NCI-H2107 treated with DMSO at 0.1 percent for 48 hours (cell line): Measurements from ENCODE around the gene MAD1L1.

Source experiments
- DNase-seq: peaks from one replicate; lab custom pipeline; 2025; ENCODE audit not compliant: unreplicated experiment; lab: John Stamatoyannopoulos, UW

MAD1L1 gene

DNA sequence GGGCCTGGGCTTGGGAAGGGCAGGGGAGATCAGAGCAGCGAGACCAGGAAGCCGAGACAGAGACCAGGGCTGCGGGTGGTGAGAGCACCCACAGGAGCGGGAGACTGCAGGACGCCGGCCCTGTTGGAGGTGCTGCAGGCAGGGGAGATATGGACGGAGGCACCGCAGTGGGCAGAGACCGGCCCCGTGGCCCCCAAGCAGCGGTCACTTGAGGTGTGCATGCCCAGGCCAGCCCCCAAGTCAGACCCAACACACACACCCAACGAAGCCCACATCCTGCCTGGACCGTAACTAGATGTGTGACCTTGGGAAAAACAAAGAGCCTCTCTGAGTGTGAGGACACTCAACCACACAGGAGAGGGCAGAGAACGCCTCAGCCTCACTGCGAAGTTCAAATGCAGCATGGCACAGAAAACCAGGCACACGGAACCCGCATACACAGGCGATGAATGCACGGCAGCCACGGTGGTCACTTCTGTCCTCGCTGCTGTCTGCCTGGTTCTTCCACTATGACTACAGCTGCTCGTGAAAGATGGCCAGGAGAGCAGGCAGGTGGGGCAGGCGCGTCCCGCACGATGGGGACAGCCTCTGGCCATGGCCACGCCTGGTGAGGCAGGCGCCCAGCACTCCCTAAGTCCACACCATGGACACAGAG is 214.7 kb downstream of the MAD1L1 start:
- no peak for DNase-seq

DNA sequence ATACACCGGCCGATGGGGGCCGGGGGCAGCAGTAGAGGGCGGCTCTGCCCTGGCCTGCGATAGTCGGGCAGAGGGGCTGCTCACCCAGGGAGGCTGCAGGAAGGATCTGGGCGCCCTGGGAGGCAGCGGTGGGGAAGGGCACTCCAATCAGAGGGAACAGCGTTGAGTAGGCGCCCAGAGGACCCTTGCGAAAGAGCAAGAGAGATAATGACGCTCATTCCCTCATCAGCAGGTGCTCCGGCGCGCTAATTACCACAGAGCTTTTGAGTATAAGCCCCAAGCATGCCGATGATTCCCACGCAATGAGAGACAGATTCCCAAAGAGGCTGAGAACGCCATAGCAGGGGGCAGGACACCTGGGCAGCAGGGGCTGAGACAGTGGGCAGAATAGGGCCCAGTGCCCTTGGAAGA is 215.3 kb downstream of the MAD1L1 start:
- no peak for DNase-seq

DNA sequence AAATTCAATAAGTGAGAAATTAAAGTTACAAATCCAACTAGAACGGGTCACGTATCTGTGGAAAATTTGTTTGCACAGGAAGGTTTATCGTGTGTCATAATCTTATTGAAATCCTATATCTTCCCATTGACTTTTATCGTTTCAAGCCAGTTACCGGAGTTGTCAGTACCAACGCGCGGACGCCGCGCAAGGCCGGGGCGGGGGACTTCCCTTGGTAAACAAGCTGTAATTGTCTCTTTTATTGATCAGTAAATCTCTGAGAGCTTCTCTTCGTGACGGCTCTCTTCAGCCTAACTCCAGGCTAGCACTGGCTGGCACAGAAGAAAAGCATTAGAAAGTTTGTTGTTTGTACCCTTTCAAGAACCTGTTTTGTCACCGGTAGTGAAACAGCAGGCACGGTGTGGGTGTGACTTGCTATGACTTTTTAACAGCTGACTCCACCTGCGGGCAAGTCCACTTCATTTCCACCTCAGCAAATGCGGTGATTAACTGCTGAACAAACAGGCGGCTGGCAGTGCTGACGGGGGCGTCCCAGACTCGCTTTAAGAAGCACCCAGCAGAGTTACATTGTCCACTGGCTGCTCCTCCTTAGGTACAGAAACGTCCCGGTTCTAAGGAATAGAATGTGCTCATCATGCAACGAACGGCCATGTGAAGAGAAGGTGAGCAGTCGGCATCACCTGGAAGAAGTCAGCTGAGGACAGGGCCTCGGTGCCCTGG is 215.8 kb downstream of the MAD1L1 start:
- no peak for DNase-seq

DNA sequence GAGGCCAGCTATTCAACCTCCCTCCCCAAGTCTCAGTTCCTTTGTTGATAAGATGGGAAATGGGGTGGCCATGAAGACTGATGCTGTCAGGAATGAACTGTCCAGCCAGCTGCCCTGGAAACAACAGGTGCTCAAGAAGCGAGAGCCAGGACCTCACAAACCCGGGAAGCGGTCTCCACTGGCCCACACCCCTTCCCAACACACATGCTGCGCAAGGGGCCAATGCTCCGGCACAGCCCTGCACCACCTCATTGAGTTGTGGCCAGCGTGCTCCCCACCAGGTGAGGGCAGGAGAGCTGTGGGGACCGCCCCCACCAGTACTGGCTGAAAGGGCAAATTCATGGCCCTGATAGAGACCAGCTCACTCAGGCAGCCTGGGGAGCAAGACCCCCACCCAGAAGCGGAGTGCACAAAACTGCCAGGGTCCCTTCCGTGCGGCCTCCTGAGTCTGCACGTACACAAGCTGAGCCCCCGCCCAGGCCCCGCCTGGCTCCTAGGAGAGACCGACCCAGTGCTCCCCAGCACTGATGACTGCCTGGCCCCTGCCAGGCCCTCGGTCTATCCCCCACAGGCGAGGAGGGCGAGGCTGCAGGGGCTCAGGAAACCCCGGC is 216.6 kb downstream of the MAD1L1 start:
- no peak for DNase-seq

DNA sequence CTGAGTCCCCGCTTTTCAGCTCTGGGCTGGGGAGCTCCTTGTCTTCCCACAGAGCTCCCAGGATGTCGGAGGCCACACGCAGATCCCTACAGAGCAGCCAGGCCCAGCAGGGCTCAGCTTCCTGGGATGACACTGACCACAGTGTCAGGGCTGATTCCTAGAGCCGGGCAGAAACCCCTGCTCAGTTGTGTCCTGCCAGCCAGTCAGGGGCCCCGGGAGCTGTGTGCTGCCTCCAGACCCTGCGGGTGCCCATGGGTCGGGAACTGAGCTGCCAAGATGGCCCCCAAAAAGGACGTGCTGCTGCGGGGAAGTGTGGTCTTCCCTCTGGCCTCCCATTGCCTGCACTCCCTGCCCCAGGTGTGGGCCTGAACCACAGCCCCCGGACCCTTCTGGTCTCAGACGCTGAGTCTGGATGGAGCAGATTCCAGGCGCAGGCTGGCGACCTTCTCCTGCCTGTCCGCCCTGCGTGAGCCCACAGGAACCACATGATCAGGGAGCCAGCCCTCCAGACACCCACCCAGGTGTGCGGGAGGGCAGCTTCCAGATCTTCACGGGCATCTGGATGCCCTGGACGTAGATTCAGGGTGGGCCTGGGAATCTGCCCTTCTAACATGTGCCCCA is 217.4 kb downstream of the MAD1L1 start:
- no peak for DNase-seq

DNA sequence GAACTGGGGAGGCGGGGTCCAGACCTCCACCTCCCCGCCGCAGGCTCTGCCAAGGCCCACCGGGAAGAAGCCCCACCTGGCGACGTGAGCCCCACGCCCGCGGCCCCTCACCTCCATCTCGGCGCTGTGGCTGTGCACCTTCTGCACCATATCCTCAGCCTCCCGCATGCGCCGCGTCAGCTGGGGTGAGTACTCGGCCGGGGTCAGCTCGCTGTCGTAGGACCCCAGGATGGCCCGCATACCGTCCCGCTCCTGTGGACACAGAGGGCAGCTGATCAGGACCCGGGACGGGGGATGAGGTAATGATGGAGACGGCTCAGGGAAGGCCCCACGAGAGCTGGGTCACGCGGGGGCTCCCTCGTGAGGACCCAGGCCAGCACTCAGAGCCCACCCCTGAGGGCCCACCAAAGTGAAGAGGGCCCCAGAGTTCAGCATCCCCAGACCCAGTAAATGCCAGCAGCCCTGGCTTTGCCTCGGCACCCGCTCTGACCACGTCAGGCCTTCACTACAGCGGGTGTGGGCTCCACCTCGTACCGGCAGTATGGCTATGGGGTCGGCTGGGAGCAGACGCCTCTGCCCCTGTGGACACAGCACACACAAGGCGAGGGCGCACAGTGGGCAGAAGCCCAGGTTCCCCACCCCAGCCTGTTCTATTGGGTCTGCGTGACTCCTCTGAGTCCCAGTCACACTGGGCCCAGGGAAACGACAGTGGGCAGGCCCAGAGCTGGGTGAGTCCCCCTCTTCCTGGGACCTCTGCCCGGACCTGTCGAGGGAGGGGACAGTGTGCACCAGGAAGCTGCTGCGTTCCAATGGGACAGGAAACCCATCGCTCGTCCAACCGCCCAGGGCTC is 218.1 kb downstream of the MAD1L1 start:
- DNase-seq = no peak

DNA sequence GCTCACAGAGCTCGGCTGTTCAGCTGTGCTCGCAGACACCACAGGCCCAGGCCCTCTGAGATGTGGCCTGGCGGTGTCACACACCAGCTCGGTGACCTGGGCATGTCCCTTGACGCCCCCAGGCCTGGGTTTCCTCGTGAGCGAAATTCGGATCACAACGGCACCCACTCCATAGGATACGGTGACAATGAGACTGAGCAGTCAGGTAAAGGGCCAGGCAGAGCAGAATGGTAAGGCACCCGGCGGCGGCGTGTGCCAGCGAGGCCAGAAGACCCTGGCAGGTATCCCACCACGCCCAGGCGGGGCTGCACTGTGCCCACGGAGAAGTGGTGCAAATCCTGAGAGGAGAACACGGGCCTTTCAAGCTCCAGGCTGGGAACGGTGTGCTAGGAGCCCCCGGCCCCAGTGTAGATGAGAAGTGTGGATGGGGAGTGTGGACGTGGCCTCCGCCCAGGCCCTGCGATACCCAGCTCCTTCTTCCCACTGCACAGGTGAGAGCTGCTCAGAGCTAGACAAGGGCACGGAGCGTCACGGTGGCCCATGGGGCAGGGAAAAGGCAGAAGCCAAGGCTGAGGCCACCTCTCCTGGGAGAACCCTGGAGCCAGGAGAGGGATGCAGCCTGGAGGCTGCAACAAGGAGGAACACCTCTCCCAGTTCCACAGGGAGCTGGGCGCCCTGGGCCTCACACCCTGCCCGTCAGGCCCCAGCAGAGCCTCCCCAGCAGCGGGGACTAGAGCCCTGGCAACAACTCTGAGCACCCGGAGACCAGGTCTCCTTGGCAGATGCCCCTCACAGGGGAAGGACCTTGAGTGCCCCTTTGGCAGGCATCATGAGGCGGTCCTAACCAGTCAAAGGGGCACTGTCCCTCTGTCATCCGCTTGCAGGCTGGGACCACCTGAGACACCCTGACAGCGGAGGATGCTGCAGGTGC is 219.1 kb downstream of the MAD1L1 start:
- DNase-seq = no peak

DNA sequence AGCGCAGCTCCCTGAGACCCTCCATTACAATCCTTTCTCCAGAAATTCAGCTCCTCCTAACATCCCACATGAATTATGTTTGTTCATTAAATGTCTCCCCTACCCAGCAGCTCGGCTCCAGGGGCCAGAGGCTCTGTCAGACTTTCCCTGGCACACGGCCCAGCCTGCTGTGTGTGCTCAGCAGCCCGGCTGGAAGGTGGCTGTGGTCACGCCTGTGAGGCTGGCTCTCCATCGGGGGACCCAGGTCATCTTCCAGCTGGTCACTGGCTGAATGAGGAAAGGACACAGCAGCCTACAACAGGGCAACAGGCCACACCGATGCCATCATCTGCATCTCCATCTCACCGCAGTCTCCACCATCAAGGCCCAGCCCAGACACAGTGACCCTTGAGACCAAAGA is 219.8 kb downstream of the MAD1L1 start:
- peak; percentile 32 for DNase-seq

DNA sequence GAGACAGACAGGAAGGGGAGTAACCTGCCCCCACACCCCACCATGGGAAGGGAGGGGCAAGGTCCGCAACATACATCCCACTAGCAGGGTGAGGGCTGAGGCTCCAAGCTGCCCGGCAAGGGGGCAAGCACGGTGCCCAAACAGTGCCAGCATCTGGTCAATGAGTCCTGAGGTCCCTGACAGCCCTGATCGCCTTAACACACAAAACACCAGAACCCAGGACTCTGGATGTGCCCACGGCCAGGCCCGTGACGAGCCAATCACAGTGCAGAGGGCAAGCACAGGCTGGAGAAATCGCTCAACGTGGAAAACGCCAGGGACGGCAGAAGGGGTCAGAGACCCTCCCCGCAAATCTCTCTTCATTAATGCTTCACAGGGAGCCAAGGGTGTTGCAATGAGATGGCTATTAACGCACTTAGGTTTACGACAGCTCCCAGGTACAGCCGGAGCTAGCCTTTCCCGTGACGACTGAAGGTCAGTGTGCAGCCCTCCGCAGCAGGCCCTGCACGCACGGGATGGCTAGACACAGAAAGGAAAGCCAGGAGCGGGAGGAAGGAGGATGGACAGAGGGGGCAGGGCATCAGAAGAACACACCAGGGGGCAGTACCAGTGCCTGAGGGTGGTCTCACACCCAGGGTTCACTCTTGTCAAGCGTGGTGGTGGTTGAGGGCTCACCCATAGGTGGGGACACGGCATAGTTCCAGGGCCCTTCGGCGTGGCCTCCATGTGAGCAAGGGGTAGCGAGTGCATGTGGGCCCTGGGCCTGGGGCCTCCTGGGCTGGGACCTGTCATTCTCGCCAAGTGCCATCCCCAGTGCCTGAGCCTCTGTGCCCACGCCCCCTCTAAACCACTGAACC is 220.5 kb downstream of the MAD1L1 start:
- DNase-seq = no peak

DNA sequence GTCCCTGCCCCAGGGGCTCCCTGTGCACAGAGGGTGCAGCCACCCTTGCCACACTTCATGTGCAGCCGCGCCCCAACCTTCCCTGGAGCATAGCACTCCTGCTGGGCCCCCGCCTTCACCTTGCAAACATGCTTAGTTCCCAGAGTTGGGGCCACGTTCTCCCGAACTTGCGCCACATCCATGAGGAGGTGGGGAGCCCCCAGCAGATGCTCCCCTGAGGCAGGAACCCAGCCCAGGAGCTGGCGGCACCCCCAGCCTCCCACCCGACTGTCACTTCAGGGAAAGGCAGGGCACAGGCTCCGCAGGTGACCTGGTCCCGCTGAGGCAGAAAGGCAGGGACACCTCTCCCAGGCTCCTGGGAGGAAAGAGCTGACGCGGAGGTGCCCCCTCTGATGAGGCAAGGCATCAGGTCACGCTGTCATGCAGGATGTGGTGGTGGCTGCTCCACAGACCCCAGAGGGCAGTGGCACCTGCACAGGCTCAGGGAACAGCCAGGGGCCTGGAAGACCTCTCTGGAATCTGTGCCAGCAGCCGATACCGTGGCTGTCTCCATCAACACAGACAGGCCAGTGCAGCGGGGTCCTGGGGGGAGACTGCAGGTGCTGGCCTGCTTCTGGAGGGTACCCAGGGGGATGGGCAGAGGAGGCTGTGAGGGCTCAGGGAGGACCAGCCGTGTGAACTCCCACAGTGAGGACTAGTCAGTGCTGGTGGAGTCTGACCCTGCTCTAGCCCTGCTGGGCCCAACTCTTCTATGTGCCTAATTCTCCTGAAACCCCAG is 221.3 kb downstream of the MAD1L1 start:
- DNase-seq = no peak

DNA sequence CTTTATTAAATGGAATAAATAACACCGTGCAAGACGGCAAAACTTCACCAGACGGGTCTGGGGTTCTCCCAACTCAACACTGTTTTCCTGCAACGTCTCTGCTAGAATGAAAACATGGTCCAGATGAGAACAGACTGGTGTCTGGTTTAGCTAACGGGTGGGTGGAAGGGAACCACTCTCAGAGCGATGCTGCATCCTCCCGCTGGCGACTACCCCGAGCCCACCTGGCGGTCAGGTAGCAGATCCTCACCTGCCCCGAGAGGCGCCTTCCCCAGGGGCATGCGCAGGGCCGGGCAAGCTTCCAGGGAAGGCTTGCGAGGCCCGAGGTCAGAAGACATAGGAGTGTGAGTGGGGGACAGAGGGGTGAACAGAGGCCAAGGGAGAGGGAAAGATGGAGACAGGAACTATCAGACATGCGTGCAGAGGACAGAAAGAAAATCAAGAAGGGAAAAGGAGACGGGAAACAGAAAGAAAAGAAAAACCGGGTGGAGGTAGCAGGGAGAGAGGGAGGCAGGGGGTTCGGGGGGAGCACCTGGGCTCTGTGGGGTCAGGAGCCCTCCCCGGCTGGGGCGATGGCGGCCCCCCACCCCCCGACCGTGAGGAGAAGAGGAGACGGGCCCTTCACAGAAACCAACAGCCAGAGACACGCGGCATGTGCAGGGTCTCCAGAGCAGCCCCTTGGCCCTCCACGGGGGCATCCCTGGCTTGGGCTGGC is 222.0 kb downstream of the MAD1L1 start:
- no peak for DNase-seq

DNA sequence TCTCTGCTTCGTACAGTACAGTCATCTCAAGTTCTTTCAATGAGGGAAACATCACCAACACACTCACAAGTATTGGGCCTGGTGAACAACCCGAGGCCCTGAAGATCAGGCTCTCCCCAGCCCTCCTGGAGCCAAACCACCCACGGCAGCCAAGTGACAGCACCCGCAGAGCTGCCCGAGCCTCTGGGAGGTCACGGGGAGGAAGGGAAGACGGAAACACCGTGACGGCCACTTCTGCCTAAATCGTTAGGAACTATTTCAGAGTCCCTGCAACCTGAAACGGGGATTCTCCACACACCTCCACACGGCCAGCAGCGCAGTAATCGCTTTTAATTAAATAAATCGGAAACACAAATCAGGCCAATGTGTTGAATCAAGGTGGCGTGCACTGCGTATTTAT is 222.6 kb downstream of the MAD1L1 start:
- DNase-seq = no peak

DNA sequence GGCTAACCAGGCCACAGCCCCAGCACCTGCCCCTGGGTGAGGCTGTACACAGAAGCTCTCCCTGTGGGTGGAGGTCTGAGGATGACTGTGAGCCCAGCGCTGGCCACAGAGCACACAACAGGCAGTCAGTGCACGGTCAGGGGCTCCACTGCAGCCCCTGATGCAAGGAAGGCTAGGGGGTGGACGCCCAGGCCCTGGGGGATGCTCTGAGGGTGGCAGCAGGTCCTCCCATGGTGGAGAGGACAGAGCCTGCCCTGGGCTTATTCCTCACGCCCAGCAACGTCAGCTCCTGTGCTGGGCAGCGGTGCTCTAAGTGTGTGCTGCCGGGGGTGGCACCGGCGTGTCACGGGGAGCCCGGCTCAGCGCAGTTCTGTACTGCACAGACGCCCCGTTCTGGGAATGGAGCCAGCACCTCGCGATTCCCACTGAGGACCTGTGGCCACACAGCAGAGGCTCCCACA is 223.2 kb downstream of the MAD1L1 start:
- no peak for DNase-seq

DNA sequence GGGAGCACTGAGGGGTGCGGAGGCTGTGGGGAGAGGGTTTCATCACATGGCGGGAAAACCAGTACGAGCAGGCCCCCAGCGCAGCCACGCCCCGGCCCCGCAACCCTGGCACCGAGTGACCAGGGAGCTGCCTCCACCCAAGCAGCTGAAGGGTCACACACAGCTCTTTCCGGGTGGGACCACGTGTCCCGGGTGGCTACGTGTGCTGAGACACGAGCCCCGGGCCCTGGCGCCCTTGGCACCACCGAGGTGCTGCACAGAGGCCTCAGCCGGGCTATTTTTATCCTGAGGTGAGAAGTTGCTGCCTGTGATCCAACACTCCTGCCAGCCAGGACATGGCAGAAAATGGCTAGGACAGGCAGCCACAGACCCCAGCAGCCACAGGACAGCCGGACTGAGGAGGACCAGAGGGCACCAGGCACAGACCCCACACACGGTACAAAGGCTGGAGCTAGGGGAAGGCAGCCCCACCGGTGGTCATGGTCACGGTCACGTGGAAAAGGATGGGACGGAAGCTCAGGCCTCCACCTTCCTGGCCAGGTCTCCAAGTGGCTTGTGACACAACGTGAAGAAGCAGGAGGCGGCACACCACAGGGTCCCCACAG is 223.7 kb downstream of the MAD1L1 start:
- no peak for DNase-seq

DNA sequence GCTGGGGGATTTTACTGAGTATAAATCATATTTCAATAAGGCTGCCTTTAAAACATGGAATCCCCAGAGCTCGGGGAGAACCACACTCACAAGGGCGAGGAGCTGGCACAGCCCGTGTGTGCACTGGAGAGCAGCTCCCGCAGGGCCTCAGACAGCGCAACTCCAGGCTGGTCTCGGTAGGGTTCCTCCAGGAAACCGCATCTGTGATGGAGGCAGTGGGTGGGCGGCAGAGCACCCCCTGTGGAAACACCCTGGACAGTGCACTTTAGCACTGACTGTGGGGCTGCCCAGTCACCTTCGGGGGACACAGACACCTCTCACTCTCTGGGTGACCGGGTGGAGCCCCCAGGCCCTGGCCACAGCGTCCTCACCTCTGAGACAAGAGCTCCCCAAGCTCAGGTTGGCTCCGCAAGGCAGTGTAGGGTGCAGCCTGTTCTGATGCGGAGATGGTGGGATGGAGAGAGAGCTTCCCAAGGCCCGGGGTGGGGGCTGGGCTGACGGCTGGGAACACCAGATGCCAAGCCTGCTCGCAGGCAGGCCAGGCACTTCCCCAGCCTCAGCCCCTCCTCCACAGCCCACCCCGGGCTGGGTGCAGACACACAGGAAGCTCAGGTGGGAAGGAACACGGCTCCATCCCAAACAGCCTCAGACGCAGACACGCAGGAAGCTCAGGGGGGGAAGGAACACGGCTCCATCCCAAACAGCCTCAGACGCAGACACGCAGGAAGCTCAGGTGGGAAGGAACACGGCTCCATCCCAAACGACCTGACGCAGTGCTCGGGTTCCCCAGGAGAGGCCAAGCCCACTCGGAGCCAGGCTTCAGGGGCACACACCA is 224.4 kb downstream of the MAD1L1 start:
- DNase-seq = no peak

DNA sequence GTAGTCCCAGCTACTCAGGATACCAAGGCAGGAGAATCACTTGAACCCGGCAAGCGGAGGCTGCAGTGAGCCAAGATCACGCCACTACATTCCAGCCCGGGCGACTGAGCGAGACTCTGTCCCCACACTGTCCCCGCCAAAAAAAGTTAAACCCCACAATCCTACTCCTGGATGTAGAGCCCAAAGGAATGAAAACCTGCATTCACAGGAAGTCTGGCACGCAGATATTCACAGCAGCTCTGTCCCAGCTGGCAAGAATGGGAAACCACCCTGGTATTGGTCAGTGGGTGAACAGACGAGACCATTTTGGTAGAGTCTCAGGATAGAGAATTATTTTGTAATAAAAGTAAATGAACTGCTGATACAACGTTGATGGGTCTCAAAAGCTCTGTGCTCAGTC is 225.2 kb downstream of the MAD1L1 start:
- DNase-seq = no peak
